NCI-H69 (cell line): ENCODE measurements around the gene SYNGR3.
"Not testable (repeated sequence)": the region's sequence is repeated elsewhere in the genome, so short reads cannot be mapped to it uniquely, and the experiment has no call there.

ENCODE experiments used
- DNase-seq: peaks from one replicate; lab custom pipeline; 2025; lab: John Stamatoyannopoulos, UW

Gene SYNGR3

DNA sequence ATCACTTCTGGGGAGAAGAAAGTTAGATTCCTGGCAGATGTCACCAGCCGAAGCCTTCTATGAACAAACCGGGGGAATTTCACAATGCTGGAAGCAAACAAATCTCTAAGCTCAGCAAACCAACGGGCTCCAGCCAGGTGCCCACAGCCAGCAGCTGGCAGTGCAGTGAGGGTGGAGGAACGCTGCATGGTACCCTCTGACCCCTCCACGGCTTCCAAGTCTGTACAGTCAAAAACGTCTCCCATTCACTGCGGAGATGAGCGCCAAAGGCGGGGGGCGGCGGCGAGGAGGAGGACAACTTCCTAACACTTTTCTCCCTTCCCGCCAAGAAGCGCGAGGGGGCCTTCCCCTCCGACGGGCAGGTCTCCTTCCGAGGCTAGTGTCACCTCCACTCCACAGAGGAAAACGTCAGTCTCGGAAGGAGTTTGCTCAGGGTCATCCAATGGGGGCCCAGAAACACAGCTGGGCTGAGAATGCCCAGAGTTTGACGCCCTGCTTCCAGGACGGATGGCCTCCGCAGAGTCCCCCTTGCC is 18.9 kb downstream of the SYNGR3 start:
- peak; percentile 57 for DNase-seq

GRCh38 chr16:2009164-2009711 is 19.5 kb downstream of the SYNGR3 start:
- DNase-seq = peak; percentile 66

GRCh38 chr16:2009791-2010510 is 20.2 kb downstream of the SYNGR3 start, which contains the start of gene ZNF598:
ZNF598 (minus strand) TSS chr16:2009821.
- DNase-seq = peak; percentile 97

GRCh38 chr16:2011726-2012125 is 22.0 kb downstream of the SYNGR3 start:
- DNase-seq = not testable (repeated sequence)

DNA sequence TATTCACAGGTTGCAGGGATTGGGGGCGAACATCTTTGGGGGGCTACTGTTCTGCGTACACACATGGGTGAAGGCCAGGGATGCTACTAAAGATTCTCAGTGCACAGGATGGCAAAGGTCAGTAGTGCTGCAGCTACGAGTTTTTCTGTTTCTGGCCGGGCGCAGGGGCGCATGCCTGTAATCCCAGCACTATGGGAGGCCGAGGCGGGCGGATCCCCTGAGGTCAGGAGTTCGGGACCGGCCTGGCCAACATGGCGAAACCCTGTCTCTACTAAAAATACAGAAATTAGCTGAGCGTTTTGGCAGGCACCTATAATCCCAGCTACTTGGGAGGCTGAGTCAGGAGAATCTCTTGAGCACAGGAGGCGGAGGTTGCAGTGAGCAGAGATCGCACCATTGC is 23.8 kb downstream of the SYNGR3 start:
- no peak for DNase-seq

DNA sequence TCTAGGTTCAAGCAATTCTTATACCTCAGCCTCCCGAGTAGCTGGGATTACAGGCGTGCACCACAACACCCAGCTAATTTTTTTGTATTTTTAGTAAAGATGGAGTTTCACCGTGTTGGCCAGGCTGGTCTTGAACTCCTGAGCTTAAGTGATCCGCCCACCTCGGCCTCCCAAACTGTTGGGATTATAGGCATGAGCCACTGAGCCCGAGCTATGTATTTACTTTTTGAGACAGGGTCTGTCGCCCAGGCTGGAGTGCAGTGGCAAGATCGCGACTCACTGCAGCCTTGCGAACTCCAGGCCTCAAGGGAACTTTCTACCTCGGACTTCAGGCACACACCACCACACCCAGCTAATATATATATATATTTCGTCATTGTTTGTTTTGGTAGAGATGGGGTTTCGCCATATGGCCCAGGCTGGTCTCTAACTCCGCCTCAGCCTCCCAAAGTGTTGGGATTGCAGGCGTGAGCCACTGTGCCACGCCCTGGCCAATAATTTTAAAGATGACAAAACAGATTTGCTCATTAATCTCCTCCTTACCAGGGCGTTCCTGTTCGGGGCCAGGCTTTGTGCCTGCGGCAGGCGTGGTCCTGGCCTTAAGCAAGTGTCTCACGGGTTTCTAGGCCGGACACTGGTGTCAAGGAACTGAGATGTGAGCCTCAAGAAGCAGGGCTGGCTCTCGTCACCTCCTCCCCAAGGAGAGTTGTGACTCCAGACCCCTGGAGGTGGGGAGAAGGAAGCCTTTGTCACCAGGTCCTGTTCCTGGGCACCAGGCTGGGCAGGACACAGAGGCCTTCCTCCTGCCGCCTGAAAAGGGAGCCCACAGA is 25.6 kb downstream of the SYNGR3 start:
- DNase-seq = peak; percentile 96

GRCh38 chr16:2015947-2016208 is 26.1 kb downstream of the SYNGR3 start:
- no peak for DNase-seq

DNA sequence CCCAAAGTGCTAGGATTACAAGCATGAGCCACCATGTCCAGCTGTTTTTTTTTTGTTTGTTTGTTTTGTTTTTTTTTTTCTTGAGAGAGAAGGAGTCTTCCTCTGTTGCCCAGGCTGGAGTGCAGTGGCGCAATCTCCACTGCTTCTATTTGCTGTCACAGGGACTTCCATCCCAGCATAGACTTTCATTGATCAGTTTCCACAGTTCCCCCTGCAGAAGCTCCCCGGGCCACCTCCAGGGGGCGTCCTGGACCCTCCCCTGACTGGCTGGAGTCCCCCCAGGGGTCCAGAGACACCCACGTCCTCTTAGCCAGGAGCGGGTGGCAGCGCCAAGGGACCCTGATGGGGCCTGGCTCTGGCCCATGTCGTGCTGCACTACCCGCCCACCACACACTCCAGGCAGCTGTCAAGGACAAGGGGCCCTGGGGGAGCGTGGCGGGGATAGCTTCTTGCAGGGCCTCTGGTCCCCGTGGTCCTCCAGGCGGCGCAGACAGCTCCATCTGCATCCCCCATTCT is 26.7 kb downstream of the SYNGR3 start:
- peak; percentile 46 for DNase-seq

DNA sequence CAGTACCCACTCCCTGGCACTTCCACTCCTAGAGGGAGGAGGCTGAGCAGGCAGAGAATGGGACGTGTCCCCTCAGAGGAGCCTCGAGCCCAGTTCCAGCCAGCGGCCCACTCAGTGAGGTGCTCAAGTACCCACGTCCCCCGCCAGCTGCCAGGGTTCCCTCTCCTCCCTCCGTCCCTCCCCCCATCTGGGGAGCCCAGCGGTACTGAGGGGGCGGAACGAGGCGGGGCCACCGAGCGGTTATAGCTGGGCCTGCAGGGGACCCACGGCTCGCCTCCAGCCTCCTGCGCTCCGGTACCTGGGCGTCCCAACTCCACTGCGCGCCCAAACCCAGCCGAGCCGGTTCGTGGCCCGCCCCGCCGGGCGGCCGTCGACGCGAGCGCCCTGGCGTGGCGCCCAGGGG is 29.7 kb downstream of the SYNGR3 start, which contains the start of gene NPW:
TSS of gene NPW (plus strand) at position 268 of the 403 bp plus-strand sequence.
- DNase-seq = peak; percentile 77

GRCh38 chr16:2019921-2020831 is 30.4 kb downstream of the SYNGR3 start:
- peak; percentile 77 for DNase-seq

- no peak for DNase-seq
Measured at GRCh38 chr16:2022723-2023091, 32.9 kb downstream of the SYNGR3 start.

DNA sequence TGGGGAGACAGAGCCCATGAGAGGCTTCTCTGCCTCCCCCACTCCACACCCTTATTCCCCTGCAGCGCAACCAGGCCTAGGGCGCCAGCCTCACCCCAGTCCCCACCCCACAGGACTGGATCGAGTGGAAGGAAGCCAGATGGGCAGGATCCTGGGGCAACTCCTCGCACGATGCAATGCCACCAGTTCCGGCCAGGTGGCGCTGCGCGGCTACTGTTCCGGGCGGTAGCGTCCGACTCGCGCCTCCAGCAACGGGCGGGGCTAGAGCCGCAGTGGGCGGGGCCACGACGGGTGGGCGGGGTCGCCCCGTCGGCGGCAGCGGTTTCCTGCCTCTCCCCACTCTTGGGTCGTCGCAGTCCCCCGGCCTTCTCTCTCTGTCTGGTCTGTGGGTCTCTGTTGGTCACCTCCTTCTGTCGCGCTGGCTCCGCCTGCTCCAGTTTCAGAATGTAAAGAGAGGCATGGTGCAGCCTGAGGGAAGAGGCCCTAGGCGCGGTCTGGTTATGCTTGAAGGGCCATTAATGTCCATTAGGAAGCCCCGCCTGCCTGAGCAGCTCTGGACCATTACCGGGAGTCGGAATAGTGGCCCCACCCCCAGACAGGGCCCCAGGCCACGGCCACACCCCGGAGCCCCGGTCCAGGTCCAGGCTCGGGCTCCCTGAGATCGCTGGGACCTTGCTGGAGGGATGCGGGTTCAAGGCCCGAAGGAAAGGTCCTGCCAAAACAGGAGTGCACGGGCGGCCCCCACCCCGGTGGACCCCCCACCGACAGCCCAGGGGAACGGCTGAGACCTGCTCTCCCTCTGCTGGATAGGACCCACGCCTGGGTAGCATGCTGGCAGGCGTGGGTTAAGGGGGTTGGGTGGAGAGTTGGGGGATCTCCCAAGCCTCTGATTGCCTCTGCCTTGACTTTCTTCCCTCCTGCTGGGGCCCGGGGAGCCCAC is 33.6 kb downstream of the SYNGR3 start:
- peak; percentile 91 for DNase-seq

DNA sequence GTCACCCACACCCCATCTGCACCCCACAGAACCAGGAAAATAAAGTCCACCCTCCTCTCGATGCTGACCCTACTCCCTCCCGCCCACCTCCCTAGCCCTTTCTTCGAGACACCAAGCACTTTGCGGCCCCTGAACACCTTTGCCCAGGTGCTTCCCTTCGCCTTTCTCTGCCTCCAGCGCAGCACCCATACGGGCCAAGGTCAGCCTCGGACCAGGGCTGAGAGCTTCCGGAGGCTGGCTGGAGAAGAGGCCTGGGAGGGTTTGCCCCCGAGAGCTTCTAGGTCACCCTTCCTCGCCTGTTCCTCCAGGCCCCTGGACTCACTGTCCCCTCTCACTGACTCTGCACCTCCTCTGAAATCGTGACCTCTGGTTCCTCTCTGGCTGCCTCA is 34.3 kb downstream of the SYNGR3 start:
- DNase-seq = no peak

DNA sequence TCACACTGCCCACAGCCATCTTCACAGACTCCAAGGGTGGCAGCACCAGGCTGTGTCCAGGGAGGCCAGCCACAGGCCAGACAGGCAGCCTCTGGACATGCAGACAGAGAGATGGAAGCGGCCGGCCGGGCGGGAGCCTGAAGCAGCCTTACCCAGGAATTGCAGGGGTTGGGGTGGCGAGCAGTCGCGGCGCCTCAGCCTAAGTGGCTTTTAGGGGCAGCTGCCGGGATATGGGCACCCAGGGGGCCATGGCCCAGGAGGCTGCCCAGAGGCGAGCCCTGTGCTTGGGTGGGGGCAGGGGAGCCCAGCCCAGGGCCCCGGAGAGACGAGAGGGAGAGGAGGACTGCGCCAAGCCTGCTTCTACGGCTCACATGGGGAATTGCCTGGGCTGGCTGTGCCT is 35.5 kb downstream of the SYNGR3 start:
- no peak for DNase-seq

DNA sequence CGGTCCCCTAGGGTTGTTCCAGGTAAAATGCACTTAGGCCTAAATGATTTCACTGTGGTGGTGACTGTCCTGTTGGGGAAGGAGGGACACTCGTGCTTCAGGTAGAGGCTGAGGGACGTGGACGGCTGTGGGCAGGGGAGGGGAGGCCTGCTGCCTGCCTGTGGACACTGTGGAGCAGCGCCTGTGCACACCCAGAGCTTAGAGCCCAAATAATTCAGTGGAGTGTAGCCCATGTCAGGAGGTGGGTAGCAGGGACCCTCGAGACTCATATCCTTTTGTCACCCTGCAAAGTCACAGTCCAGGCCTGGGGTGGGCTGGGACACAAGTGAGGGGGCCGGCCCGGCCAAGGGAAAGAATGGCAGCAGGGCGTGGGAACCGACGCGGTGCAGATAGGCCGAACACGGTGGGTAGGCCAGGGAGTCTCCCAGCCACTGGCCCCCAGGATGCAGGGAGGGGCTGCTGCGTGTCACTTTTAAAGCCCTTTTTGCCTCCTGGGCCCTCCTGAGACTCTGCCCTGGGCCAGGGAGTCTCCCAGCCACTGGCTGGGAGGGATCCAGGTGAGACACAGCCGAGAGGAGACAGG is 36.2 kb downstream of the SYNGR3 start:
- DNase-seq = no peak

DNA sequence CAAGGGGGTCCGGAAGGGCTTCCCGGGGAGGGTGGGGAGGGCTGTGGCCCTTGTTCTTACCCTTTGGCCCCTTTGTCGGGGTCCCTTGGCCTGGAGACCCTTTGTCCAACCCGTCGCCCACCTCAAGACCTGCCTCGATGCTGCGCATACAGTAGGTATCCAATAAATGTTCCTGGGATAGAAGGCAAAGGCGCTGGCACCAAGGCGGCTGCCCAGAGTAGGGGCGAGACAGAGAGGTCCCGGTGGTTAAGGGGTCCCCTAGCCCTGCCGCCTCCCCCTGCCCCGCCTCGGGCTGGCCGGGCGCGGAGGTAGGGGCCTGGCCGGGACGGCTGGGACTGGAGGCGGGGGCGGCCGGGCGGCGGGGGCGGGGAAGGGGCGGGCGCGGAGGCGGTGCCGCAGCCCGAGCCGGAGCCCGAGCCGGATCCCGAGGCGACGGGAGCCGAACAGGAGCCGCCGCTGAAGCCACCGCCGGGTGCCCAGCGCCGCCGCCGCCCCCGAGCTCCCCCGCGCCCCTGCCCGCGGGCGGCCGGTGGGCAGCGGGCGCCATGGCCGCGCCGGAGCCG is 36.8 kb downstream of the SYNGR3 start, which contains the start of gene NHERF2:
TSS of gene NHERF2 (plus strand) at position 442 of the 563 bp plus-strand sequence. CDS start at position 546, 104 bp downstream.
- DNase-seq = peak; percentile 73

- DNase-seq = peak; percentile 73
Measured at GRCh38 chr16:2027024-2028010, 37.5 kb downstream of the SYNGR3 start.

DNA sequence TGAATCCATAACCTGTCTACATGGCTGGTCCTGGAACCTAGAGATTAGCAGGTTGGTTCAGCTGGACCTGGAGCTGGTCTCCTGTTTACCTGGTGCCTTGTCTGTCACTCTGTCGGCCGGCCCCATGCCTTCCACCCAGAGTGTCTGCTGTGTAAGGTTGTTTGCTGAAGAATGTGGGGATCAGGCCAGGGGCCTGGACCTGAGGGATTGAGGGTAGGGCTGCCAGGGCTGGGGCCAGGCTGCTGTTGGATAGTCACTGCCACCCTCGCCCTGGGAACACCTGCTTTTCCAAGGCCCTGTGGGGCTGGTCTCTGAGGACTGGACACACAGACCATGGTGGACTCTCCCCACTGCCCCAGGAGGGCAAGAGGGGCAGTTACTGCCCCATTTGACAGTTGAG is 38.4 kb downstream of the SYNGR3 start:
- no peak for DNase-seq
